Left forelimb (tissue), 1 donor: ENCODE measurements around the gene TTC3.

ENCODE experiments used
- DNase-seq: peaks from one replicate; pipeline ENCODE4 v3.0.0-alpha.2; 2018; ENCODE audit warnings: low spot score

TTC3 gene

DNA sequence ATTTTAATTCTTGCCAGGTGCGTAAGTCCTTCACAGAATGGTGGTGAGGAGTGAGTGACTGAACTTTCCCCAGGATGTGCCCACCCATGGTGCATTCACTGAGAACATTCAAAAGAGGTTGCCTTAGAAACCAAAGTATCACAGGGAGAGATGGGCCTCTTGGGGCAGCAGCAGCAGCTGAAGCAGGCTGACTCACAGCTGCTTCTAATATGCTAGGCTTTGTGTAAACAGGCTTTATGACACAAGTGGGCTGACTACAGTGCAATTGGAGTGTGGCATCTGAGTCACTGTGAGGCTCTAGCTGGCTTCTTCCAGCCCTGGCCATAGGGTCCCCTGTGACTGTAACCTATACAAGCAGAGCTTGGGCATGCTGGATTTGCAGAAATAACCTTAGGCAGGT, 12.8 kb upstream of the TTC3 start:
- DNase-seq, result no peak

DNA sequence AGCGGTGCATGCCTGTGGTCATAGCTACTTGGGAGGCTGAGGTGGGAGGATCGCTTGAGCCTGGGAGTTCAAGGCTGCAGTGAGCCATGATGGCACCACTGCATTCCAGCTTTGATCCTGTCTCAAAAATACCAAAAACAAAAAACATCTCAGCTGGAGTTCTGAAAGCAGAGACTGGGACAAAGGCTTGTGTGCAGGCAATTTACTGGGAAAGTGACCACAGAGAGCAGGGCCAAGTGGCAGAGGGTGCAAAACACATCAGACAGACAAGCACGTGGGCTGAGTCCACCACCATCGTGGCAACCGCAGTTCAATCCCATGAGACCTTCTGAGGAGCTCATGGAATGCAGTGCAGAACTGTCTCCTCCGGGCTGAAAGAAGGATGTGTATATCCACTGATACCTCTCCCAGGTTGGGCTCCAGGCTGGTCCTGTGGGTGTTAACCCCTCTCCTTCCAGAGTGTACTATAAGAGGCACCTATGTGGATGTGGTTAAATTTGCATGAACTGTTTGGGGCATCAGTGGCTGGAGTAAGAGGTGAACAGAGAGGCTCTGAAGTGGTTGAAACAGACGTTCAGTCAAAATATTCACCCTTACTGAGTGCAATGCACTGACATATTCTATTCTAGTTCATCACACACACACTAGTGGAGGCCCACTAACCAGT, 11.0 kb upstream of the TTC3 start:
- DNase-seq, result no peak

DNA sequence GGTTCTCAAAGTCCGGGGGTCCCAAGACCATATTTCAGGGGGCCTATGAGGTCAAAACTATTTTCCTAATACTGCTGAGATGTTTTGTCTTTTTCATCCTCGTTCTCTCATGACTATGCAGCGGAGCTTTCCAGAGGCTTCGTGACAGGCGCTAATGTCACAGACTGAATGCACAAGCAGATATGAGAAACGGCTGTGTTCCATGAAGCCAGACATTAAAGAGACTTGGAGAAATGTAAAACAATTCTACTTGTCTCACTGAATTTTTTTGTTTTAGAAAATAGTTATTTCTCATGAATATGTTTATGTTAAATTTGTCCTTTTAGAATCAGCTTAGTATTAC, 10.5 kb upstream of the TTC3 start:
- no peak for DNase-seq

DNA sequence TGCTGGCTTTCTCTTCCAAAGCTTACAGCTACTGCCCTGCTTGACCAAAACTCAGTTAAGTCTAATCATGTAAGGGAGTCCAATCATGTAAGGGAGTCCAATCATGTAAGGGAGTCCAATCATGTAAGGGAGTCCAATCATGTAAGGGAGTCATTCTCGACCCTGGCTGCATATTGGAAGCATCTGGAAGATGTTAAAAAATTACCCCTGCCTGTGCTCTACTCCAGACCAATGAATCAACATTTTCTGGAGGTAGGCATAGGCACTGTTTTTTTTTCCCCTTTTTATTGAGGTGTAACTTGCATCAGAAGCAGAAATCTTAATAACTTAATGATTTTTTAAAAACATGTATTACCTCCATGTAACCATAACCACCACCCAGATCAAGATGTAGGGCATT, 9.6 kb upstream of the TTC3 start:
- DNase-seq, result no peak

DNA sequence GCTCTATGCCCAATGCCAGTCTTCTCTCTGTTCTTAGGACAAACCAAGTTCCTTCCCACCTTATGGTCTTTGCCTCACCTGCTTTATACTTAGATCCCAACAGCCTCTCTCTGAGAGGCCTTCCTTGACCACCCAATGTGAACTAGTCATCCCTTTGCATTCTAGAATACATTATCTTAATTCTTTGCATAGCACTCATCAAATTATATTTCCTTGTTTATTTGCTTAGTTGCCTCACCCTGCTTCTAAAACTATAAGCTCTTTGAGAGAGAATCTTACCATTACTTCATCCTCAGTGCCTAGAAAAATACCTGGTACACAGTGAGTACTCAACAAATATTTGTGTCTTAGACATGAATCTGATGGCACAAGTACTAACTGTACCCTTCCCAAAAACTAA, 8.2 kb upstream of the TTC3 start:
- DNase-seq, result no peak

DNA sequence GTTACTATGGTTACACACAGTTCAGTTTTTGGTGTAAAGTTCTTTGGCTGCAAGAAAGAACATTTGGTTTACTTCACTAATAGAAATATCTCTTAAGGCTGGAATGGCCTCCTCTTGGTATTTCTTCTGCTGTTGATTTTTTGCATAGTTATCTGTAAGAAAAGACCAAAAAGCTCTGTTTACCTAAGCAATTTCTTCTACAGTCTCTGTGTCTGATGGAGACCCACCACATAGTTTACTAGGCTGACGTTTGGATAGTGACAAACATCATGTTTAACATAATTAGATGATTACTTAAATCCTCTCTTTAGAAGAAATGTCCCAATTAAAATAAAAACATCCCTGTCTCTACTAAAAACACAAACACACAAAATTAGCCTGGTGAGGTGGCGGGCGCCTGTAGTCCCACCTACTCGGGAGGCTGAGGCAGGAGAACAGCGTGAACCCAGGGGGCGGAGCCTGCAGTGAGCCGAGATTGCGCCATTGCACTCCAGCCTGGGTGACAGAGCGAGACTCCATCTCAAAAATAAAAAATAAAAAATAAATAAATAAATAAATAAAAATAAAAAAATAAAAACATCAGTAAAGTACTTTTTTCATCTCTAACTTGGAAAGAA, 7.4 kb upstream of the TTC3 start:
- no peak for DNase-seq

DNA sequence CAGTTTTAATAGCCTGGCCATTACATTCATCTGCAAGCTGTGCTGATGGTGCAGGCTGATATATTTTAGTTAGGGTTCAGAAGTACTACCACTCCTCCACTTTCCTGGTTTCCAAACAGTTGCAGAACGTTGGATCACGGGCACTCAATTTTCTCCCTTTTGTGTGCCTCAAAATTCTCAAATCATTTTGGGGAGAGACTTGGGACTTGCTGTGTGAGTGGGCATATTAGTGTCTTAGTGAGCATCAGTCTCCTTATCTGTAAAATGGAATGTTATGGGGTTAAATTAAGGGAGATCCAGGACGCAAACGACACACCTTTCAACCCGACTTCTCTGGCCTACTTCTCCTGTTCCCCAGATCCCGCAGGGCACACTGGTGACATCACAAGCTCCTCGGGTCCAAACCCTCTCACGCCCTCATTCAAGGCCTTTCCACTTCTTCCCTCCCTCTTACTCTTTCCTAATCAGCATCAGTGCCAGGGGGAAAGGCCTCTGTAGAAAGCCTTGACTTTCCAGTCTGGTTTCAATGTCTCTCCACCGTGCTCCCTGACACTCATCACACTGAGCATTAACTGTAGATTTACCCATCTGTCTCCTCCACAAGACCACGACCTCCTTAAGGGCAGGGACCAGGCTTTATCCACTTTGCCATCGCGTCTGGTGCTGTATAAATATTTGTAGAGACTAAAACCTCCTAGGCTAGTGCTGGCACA, 1.3 kb upstream of the TTC3 start:
- DNase-seq, result peak; percentile 68

DNA sequence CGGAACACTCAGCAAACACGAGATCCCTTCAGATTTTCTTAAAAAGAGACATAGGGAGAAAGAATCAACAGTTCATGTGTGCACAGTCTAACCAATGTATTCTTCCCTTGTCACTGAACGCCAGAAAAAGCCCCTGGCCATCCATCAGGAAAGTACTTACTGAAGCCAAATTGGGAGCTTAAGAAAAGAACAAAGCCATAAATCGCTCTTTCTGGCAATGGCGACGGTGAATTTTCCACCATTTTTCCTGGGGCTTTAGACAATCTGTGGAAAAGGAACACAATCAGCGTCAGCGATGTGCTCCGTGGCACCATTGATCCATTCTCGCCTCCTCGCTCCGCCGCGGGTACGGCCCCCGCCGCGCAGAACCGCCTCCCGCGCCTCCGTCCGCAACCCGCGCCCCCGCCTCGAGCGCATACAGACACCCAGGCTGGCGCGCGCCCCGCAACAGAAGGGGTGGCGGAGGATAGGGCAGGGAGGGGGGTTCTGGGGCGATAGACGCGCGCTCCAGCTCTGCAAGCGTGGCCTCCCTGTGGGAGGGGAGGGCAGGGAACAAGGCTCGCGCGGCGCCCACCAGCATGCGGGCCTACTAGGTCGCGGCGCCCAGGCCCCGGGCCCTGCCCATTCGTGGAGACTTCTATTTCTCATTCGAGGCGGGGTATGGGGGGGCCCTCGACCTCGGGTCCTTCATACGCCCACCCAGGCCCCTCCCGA, 623 bp upstream of the TTC3 start:
- no peak for DNase-seq

DNA sequence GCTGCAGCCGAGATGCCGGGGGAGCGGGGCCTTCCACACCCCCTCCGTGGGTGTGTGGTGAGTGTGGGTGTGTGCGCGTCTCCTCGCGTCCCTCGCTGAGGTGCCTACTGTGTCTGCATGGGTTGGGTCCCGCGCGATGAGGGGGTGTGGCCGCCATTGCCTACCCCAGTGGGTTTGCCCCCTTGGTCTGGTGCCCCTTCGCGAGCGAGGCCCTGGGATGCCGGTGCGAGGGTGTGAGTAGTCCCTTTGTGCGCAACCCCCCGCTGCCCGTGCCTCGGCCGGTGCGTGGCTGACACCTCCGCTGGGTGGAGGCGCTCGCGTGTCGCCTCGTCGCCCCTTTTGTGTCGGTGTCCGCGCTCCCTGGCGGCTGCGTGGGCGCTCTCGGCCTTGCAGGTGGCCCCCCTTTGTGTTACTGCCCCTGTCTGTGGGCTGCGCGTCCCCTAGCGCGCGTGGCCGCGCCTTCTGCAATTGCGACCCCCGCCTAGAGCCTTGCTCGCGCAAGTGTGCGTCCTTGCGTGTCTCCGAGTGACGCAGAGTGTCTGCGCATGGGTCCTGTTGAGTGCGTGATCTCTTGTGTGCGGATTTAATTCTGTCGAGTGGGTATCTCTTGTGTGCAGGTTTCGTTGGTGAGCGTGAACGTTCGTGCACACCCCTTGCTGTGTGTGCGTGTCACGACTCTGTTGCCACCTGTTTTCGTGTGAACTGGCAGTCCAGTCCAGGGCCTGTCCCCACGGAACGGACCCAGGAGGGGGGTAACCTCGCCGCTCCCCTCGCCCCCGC, 553 bp downstream of the TTC3 start:
- peak; percentile 81 for DNase-seq

DNA sequence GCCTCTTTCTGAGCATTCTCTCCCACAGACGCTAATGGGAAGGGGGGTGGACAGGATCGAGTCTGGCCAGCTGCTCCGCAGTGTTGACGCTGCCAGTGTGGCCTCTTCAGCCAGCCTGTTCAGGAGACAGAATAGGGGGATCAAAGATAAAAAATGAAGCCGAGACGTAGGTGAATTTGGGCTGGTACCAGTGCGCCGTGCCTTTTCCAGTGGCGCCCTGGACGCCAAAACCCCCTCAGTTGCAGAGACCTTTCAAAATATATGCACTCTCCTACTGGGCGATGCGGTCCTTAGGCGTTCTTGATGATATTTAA, 1.1 kb downstream of the TTC3 start:
- DNase-seq, result no peak

DNA sequence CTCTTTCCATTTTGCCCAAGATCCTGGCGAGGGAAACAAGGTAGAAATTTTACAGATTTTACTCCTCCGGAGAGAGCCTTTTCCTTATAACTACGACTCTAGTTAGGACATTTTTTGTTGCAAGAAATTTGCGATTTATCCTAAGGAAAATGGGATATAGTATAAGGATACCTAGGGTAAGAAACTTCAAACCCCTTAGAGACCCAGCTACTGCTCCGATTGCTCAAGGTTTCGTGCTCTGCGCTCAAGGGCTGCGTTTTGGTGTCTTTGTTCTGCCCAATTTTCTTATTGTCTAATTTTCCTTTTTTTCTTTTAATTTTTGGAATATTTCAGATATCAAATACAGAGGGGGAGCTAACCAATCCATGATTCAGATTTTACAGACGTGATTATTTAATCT, 1.5 kb downstream of the TTC3 start:
- DNase-seq, result no peak

DNA sequence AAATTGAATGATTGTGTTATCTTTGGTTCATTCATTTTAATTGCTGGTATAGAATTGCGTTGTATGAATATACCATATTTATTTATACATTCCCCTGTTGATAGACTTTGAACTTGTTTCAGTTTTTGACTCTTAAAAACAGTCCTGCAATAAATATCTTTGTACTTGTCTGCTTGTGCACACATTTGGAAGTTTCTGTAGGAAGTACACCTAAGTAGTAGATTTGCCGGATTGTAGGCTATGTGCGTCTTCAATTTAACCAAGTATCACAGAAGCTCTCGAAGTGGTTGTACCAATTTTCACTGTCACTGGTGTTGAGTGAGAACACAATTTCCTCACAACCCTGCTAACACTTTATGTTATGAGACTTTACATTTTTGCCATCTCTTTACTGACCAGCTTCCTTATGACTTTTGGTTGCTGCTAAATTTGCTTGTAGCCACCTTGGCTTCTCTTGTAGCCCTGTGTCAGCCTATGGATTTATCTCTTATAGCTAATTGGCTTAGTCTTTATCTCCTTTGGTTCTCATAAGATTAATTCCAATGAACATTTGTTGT, 2.2 kb downstream of the TTC3 start:
- no peak for DNase-seq

DNA sequence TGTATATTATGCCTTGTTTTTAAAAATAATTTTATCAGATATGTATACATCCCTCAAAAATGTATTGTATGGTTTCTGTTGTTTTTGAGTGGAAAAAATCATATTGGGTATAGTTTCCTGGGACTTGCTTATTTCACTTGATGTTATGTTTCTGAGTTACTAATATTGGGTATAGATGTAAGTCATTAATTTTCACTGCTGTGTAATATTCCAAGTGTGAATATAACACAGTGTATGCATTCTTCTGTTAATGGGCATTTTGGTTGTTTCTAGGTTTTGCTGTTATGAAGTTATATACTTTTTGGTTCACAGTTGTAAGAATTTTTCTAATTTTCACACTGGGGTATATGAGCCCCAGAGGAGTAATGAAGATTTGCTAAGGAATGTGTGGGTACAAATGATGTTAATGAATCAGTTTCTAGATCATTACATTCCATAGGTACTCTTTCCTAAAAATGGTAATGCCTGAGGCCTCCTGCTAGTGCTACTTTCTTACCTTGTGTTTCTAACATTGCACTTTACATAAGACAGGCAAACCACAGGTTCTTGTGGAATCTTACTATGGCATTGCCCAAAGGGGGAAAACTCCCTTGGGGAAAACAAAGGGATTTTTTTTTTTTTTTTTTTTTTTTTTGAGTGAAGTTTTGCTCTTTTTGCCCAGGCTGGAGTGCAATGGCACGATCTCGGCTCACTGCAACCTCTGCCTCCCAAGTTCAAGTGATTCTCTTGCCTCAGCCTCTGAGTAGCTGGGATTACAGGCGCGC, 3.2 kb downstream of the TTC3 start:
- DNase-seq, result no peak

DNA sequence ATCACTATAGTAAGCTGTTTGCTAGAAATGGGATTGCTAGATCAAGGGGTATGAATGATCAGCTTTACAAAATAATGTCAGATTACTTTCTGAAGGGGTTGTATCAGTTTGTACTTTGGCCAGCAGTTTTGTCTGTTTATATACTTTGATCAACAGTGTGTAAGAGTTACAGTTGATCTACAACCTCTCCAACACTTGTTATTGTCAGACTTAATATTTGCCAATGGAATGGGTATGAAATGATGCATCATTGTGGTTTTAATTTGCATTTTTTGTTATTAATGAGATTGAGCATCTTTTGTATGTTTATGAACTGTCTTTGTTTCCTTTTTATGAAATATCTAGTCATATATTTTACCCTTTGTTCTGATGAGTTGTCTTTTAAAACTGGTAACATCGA, 4.3 kb downstream of the TTC3 start:
- no peak for DNase-seq

DNA sequence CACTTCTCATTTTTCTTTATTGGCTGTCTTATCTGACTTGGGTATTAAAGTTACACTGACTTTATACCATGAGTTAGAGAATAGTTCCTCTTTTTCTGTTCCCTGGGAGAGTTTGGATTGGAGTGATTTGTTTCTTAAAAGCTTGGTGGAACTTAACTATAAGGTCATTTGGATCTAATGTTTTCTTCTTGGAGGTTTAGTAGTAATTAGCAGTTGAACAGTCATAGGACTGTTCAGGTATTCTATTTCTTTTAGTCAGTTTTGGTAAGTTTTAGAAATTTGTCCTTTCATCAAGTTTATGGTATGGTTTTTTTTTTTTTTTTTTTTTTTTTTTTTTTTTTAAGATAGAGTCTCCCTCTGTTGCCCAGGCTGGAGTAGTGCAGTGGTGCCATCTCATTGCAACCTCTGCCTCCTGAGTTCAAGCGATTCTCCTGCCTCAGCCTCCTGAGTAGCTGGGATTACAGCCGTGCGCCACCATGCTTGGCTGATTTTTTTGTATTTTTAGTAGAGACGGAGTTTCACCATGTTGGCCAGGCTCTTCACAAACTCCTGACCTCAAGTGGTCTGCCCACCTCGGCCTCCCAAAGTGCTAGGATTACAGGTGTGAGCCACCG, 6.3 kb downstream of the TTC3 start:
- DNase-seq, result no peak

DNA sequence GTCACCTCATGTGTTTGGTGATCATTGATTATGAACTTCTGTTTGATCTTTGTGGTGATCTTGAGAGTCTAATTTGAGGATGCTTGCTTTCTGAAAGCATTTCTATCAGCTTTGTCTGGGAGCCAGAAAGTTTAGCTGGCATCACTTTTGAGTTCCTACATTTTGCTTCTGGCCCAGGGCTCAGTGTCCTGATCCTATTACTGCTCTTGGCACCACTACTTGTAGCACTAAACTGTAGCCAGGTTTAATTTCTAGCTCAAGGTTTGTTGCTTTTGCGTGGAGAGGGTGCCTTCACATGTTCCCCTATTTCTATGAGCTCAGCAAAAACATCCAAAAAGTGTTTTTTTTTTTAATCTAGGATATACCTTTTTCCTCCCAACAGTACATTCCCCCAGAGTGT, 9.3 kb downstream of the TTC3 start:
- DNase-seq, result no peak

DNA sequence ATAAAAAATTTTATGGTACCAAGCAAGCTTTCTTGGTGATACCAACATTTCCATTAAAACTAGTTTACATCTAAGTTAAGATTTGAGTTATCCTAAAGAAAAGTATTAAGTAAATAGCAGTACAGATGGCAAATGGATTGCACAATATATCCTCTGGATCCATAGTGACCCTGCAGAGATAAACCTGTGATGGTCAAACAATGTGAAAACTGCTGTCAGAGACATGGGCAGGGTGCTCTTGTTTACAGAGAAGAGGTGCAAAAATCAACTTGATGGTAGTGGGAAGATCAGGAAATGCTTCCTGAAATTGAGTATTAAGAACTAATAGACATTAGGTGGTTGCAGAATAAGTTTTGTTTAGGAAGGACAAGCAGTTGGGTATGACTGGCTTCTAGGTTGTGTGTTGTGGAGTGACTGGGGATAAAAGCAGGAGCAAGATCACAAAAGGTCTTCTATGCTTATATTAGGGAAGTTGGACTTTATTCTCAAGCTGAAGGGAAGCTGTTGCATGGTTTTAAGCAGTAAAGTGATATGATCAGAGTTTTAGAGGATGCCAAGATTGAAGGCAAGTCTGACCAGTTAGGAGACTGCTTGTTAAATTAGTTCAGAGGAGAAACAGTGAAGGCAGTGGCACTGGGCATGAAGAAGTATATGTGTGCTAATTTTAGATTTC, 9.9 kb downstream of the TTC3 start:
- no peak for DNase-seq

DNA sequence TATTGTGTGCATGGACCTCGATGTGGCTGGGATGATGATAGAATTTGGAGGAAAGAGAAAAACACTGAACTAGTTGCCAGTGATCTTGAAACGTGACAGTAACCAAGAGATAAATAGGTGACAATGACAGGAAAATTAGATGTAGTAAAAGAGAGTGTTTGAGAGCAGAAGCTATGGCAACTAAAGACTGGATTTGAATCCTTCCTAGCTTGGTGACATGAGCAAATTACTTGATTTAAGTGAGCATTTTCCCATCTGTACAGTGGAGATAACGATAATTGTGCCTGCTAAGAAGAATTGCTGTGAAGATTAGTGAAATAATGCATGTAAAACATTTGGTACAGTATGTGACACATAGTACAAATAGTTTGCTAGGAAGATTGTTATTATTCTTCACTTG, 12.7 kb downstream of the TTC3 start:
- DNase-seq, result no peak

DNA sequence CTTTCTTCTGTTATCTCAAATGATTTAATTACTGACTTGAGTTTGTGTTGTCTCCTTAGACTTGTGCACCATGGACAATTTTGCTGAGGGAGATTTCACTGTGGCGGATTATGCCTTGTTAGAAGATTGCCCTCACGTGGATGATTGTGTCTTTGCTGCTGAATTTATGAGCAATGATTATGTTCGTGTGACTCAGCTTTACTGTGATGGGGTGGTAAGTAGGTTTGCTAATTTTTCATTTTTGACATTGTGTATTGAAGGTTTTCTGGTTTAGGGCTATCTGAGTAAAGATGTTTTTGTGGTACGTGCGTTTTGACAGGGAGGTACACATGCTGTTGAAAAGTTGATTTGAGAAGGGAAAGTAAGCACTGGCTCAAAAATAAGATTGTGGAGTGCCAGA, 14.1 kb downstream of the TTC3 start:
- DNase-seq, result no peak

DNA sequence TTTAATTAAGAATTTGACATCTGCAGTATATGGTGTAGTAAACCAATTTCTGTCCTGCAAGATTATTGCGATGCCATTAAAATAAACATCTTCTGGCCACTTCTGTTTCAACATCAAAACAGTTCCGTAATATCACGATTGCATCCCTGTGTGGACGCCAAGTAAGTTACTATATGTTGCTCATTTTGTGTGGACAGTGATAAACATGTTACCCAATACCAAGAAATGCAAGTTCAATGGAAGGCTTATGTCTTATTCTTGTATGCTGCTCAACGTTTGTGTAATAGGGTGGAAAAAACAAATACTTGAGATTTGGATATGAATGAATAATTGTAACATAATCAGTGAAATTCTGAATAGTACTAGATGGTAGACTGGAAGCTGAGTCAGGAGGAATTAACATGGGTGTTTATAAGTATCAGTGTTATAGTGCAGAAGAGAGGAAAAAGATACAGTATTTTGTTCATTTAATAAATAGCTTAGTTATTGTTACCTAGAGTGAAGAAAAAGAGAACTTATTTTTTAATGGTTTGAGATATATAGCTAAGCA, 15.2 kb downstream of the TTC3 start:
- no peak for DNase-seq
